ENCODE results near the gene CD300LB.

DNA sequence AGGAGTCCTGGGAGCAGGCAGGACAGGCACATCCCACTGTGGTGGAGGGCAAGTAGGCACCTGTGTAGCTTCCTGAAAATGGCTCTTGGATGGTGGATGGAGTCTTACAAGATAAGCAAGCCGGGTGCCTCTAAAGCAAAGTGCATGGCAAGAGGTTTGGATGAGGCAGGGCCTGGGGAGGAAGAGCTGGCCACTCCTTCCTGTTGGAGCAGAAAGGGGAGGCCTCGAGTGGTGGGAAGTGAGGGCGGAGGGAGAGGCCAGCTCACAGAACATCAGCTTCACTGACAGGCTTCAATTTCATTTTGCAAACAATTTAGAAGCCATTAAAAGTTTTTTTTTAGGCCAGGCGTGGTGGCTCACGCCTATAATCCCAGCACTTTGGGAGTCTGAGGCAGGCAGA, 33.8 kb downstream of the CD300LB start:
- TF ChIP-seq, protein P1, sequence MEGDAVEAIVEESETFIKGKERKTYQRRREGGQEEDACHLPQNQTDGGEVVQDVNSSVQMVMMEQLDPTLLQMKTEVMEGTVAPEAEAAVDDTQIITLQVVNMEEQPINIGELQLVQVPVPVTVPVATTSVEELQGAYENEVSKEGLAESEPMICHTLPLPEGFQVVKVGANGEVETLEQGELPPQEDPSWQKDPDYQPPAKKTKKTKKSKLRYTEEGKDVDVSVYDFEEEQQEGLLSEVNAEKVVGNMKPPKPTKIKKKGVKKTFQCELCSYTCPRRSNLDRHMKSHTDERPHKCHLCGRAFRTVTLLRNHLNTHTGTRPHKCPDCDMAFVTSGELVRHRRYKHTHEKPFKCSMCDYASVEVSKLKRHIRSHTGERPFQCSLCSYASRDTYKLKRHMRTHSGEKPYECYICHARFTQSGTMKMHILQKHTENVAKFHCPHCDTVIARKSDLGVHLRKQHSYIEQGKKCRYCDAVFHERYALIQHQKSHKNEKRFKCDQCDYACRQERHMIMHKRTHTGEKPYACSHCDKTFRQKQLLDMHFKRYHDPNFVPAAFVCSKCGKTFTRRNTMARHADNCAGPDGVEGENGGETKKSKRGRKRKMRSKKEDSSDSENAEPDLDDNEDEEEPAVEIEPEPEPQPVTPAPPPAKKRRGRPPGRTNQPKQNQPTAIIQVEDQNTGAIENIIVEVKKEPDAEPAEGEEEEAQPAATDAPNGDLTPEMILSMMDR (IDR thresholded peaks at IDR 0.05 in 8 of 11, conservative IDR thresholded peaks at IDR 0.05 in 3 of 11), result no peak
- no peak for TF ChIP-seq POLR2A (IDR thresholded peaks at IDR 0.05)

Data from spleen (tissue), 7 donors.